HG03196 (cell line): ENCODE measurements around the gene SMC4.

Experiments
- ATAC-seq: cut with Tn5 transposase; IDR thresholded peaks from one replicate; pipeline ENCODE4 v1.9.1; 2021; ENCODE audit not compliant: unreplicated experiment

The SMC4 gene

DNA sequence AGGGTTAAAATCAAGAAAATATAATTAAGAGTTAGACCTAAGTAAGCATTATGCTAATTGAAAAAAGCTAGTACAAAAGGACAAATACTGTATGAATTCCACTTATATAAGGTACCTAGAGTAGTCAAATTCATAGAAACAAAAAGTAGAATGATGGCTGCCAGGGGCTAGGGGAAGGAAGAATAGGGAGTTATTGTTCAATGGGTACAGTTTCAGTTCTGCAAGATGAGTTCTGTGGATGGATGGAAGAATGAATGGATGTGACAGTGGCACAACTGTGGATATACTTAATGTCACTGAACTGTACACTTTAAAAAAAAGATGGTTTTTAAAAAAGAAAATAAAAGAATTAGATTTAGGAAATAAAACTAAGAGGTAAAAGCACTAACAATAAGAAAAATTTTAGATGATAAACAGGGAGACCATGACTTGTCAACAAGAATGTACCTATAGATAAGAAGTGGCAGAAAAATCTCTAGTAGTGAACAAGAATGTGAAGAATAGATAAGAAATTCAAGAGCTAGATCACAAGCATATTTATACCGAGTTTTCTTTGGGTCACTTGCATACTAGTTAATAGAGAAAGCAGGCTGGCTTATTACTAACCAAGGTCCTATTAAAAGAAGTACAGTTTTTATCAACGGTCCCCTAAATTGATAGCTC, 6.0 kb upstream of the SMC4 start:
- ATAC-seq: no peak

DNA sequence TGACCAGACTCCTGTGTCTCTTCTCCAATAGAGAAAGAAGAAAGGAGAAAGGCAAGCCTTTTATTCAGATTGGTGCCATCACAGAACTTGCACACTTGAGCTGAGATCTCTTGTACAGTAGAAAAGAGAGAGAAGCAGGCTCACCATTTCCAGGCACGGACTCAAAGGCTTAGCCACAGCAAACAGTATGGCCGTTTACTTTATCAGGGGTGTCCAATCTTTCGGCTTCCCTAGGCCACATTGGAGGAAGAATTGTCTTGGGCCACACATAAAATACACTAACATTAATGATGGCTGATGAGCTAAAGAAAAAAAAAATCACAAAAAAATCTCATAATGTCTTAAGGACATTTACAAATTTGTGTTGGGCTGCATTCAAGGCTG, 5.4 kb upstream of the SMC4 start:
- no peak for ATAC-seq

DNA sequence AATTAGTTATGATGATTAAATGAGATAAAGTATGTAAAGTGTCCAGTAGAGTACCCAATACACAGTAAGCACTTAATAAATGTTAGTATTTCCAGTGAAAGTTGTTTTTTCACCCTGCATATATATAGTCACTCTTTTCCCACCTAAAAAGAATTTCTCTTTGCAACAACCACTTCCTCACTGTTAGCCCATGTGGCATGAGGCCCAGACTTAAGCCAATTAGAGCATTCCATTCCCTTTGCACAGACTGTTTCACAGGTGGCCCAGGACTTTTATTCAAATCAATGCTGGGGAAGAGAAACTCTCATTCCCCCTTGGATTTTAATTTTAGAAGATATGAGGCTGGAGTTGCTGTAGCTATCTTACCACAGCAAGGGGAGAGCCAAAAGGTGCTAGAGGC, 4.2 kb upstream of the SMC4 start:
- ATAC-seq: no peak

DNA sequence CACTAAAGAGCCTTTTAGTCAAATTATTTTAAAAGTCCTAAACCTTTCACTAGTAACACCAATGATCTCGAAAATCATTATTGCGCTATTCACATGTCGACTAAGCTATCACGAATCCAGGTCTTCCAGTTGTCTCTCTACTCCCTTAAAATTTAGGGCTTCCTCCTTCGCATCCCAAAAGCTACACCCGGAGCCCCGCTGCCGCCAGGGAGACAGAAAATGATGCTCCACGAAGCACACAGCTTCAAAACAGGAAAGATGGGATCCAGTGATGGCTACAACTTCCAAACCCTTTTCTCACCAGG, 678 bp upstream of the SMC4 start:
- ATAC-seq: peak; percentile 5

DNA sequence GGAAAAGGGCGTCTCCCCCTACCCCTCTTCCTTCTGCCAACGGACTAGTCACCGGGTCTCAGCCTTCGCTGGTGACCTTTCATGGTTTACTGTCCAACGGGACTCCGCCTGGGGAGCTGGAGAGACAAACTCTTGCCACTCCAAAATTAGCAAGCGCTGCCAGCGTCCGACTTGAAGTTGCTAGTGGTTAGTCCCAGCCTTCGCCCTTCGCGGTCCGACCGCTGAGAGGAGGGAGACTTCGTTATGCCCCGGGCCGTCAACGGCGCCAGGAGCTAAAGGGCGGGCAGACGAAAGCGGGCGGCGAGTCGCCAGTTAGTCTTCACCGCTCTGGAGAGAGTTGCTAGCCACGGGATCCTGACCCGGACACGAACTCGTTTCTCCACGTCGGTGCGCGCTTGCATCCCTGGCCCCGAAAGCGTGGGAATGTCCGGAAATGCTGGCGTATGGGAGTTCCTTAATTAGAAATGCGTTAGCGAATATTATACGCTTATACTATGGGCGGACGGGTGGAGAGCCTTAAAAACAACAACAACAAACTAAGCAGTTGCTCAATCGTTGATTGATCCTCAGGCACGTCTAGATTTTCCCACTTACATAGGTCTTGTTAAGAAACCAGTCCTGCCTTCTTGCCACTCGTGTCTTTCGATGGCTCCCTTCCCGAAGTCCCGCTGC, 716 bp downstream of the SMC4 start:
- ATAC-seq: peak; percentile 7

DNA sequence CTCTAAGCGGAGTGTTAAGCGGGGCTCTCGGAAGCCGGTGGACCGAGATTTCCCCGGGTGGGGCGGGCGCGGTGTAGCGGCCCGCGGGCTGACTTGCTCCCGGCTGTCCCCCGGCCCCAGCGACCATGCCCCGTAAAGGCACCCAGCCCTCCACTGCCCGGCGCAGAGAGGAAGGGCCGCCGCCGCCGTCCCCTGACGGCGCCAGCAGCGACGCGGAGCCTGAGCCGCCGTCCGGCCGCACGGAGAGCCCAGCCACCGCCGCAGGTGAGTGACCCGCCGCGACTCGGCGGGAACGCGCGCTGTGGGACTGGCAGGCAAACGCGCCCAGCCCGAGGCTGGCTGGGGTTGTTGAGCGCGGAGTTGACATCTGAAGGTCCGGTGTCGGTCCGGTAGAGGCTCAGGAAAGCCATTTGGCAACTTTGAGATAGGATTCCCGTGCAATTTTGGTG, 1.3 kb downstream of the SMC4 start:
- no peak for ATAC-seq

DNA sequence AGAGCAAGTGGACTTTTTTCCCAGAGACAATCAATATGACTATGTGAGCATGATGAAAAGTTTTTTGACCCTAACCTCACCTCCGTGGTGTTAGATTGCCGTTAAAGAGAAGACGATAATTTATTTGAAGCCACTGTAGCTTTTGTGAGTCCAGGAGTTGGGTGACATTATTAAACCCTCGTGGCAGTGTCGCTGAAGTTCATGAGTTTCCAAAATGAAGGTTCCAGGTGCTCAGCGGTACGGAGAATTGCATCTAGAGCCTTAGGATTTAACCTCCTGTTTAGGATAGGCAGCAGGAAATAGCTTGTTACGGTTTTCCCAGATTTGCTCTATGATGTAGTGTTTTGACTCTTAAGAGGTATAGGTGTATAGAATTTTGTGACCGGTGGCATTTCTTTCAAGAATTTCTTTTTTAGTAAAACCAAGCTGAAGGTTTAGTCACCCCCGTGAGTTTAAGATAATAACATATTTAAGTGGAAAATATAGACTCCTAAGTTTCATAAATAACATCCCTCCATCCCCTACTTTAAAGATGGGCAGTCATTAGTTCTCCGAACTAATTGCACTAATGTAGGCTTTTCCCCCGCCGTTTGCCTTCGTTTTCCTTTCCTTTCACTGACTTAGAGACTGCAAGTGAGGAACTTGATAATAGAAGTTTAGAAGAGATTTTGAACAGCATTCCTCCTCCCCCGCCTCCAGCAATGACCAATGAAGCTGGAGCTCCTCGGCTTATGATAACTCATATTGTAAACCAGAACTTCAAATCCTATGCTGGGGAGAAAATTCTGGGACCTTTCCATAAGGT, 2.0 kb downstream of the SMC4 start:
- ATAC-seq: no peak

DNA sequence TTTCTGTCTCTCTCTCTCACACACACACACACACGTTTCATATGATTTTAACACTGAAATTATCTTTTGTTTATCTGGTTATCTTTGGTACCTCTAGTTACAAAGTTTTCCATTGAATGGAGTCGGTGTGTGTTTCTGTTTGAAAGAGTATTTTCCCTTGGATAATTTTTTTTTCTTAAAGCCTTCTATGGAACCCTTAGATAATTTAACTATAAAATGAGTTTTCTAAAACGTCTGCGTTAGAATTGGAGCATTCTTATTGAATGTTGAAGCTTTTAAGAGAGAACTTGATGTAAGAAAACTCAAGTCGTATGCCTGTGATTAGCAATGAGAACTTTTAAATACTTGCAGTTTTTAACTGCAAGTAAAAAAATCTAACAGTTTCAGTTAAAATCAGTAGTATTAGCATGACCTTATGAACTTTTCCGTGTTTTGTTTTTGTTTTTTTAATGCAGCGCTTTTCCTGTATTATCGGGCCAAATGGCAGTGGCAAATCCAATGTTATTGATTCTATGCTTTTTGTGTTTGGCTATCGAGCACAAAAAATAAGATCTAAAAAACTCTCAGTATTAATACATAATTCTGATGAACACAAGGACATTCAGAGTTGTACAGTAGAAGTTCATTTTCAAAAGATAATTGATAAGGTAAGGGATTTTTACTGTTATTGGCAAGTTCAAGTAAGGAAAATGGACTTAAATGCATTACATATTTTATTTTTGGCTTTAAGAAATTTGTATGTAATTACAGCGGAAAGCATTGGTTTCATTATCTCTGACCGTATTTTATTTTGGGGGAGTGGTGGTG, 3.0 kb downstream of the SMC4 start:
- ATAC-seq: no peak

DNA sequence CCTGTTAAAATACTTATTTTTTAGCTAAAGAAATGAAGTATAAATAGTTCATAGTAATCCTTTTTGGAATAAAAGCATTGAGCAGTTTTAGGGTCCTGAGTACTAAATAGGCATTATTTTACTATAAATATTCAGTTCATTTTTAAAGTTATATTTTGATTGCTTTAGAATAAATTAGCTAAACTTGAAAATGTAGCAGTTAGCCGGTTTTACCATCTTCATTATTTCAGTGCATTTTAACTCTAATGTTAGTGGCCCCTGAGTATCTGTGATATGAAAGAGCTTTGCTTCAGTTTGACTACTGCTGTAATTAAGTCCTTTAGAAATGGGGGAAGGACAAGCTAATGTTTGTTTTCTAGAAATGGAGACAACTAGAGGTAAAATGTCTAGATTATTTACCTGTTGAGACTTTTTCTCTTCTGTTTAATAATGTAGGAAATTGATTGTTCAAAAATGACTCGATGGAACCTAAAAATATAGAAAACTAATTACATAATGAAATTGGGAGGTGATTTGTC, 3.6 kb downstream of the SMC4 start:
- no peak for ATAC-seq

DNA sequence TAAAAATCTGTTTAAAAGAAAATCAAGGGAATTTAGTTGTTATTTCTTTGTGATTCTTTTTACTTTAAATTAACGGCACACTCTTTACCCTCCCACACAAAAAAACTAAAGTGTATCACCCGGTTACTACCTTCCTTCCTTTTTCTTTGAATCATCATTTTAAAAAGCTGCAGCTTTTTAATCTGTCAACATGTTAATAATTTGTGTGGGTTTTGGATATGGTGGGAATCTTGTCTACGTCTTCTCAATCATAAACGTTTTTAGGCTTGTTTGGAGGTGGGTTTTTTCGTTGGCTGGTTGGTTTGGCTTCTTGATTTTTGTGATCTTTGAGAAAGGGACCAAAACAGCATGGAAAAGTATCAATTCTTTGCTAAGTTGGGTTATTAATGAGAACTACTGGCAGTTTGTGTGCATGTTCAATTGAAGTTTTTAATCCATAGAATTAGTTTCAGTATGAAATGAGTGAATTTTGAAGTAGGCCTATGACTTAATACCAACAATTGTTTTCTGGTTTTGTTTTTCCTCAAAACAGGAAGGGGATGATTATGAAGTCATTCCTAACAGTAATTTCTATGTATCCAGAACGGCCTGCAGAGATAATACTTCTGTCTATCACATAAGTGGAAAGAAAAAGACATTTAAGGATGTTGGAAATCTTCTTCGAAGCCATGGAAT, 4.5 kb downstream of the SMC4 start:
- no peak for ATAC-seq

DNA sequence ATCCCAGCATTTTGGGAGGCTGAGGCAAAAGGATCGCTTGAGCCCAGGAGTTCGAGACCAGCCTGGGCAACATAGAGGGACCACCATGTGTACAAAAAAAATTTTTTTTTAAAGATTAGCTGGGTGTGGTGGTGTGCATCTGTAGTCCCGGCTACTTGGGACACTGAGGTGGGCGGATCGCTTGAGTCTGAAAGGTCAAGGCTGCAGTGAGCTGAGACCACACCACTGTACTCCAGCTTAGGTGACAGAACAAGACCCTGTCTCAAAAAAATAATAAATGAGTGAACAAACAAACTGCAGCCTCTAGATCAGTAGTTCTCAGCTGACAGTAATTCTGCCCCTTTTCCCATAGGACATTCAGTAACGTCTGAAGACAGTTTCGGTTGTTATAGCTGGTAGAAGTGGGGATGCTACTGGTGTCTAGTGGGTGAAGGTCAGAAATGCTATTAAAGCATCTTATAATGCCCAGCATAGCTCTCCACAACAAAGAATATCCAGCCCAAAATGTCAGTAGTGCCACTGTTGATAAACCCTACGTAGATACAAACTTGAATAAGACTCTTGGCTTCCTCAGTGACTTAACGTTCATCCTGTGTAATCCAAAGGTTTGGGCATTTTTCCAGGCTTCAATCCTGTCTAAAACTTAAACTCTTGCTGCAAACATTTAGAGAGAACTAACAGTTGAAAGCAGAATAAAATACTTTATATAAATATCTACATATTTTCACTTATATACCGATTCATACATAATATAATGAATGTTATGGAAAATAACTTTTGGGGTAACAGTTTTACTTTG, 10.6 kb downstream of the SMC4 start:
- no peak for ATAC-seq

DNA sequence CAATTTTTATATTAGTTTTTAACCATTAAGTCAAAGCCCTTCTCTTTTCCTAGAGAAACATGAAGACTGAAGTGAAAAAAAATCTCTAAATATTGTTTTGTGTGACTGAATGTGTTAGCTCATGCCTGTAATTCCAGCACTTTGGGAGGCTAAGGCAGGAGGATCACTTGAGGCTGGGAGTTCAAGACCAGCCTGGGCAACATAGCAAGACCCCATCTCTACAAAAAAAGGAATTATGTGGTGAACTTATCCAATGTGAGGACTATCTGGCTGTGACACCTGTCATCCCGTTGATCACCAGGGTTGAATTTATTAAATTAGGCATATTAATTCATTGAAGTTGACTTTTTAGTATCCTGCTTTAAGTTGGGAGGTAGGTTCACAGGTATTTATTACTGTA, 13.0 kb downstream of the SMC4 start:
- no peak for ATAC-seq

DNA sequence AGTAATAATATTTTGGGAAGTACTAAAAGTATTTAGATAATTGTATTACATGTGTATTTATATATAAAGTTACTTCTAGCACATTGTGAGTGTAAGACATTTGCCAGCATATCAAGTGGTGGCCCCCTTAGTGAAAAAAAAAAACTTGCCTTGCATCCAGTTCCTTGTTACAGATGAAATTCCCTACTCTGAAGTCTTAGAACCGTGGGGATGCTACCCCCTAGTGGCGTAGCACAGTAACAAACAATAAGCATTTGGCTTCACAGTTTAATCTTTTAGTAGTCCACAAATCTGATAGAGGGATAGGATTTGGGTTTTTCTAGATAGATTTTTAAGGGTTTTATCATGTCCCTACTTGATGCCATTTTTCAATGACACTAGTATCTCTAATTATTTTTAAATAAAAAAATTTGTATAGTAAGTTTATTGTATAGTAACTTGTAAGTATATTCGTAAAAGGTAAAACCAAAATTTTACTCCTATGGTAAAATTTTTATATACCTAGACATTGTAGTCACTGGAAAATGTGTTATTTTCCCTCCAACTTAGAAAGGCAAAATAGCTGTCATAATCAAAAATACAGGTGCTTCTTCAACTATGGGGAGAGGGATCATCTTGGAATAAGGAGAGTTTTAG, 14.3 kb downstream of the SMC4 start:
- ATAC-seq: no peak

DNA sequence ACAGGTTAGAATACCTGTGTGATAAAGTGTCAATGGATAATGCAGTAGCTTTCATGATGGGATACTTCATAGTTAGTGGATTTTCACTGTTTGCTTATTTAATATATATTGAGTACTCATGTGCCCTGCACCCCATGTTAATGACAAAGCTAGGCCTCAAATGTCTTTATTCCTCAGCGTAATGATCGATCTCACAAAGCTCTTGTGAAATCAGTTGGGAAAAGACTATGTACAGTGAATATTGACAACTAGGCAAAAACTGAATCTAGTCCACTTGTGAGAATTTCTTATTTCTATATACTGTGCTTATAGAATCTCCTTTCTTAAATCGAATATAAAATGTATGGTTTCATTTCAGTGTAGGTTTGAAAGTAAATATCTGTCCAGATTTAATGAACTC, 17.9 kb downstream of the SMC4 start:
- ATAC-seq: no peak

DNA sequence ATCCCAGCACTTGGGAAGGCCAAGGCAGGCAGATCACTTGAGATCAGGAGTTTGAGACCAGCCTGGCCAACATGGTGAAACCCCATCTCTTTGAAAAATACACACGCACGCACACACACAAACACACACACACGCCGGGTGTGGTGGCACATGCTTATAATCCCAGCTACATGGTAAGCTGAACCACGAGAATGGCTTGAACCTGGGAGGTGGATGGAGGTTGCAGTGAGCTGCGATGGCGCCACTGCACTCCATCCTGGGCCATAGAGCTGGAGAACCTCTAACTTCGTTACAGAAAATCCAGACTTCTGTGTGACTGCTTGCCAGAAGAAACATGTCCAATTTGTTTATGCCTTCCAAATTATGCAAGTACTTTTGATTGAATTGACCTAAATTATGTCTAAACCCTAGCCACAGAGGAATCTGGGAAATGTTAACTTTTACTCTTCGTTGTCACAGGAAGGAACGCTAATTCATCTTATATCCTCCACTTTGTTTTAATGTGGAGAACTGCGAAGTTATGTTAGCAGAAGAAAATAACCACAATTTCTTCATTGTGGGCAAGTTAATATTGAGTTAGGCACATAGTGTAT, 28.5 kb downstream of the SMC4 start:
- no peak for ATAC-seq

DNA sequence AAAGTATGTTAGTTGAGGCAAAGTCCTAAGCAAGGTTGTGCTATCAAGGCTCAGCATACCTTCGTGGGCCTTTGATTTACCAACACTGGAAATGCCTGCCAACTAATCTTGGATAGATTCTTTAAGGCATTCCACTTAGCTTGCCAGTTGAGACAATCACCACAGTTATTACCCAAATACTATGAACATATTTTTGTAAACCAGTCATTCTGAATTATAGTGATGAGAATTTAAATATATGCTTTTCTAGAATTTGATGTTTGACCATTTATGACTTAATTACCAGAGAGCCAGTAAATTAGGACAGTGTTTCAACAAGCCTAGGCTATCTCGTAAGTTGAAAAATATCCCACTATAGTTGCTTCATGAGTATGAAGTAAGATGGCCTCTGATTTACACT, 34.6 kb downstream of the SMC4 start:
- no peak for ATAC-seq

DNA sequence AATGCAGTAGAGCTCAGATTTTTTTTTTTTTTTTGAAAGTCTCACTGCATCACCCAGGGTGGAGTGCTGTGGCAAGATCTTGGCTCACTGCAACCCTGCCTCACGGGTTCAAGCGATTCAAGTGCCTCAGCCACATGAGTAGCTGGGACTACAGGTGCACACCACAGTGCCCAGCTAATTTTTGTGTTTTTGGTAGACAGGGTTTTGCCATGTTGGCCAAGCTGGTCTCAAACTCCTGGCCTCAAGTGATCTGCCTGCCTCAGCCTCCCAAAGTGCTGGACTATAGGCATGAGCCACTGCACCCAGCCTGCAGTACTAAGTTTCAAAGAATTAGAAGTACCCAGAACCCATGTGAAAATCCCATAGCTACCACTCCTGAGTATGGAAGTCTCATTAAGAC, 35.6 kb downstream of the SMC4 start:
- ATAC-seq: no peak

DNA sequence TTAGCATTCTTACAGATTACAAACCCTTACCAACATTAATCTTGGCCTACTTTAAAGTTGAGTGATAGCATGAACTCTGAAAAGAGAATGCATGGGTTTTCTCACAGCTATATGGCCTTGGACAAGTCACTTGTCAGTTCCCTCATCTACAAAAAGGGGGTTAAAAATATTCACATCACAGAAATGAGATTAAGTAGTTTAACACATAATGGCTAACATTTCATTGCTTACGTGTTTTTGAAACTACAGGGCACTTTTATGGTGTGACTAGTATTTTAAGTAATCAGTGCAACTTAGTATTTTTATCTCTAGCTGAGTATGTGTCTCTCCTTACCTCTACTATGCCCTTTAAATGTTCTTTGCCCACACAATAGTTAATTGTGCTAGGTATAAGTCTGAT, 36.3 kb downstream of the SMC4 start:
- no peak for ATAC-seq

DNA sequence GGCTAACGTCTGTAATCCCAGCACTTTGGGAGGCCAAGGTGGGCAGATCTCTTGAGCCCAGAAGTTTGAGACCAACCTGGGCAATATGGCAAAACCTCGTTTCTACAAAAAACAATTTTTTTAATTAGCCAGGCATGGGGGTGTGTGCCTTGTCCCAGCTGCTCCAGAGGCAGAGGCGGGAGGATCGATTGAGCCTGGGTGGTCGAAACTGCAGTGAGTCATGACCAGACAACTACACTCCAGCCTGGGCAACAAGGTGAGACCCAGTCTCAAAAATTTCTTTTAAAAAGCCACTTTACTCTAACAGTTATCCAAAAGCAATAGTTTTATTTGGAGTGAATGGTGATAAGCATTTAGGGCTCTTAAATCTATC, 37.6 kb downstream of the SMC4 start:
- no peak for ATAC-seq
